GM21576 (cell line): Measurements from ENCODE around the gene OR13A1.
"Not testable (repeated sequence)": the region's sequence is repeated elsewhere in the genome, so short reads cannot be mapped to it uniquely, and the experiment has no call there.

Experiments used
- ATAC-seq: cut with Tn5 transposase; IDR thresholded peaks from one replicate; pipeline ENCODE4 v1.9.1; 2021; ENCODE audit warnings: mild to moderate bottlenecking, moderate library complexity; ENCODE audit not compliant: unreplicated experiment

Gene OR13A1

DNA sequence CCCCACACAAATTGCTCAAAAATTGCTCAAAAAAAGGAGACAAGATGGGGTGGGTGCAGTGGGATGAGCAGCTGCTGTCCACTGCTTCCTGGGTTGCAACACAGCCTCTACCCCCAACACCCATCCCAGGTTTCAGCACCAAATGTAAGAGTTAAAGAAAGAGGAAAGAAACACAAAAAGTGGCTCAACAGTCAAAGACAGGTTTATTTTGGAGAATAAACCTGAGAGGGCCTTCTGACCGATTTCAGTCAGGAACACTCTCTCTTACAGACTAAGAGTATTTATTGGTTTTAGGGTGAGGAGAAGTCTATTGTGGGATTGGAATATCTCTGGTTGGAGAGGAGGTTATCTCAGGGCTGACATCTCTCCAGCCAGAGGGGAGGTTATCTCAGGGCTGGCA lies 28.4 kb downstream of the OR13A1 start:
- ATAC-seq: no peak

GRCh38 chr10:45282061-45282460 lies 33.3 kb downstream of the OR13A1 start:
- ATAC-seq: no peak

GRCh38 chr10:45280113-45280760 lies 35.2 kb downstream of the OR13A1 start:
- no peak for ATAC-seq

DNA sequence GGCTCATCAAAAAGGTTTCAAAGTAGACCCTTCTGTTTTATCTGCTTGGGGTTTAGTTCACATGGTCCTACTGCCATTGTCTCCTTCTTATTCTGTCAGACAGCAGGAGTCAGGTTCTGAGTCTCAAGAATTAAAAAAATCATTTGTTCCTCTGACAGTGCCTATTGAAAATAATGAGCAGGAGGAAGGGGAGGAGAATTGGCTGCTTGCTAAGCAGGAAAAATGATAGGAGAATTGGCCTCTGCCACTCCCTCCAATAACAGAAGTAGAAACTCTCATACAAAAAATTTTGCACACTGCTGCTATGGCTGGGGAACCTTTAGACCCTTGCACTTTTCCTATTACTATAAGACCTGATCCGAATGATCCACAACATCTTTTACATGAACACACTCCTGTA lies 35.7 kb downstream of the OR13A1 start:
- no peak for ATAC-seq

DNA sequence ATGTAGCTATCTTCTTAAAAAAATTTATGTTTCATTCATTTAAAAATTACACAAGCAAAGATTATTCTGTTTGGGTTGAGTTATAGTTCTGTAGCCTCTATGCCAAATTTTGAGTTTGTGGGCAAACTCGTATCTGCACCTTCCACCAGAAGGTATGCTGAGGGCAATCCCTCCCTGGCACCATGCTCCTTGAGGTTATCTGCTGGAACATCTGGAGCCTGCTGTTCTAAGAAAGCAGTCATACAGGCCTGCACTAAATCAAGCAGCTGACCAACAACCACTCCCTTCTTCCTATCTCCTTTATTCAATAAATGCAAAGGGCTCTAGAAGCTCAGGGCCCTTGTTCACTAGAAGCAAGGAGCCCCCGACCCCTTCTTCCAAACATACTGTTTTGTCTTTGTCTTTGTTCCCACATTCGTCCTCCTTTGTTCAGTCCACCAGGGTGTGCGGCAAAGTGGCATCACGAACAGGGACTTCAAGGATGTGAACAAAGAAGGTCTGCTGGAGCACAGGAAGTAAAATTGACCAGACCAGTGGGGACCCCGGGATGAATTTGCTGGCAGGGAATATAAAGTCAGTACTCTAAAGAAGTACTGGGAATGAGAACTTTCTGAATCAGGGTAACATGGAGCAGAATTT lies 36.4 kb downstream of the OR13A1 start:
- no peak for ATAC-seq

GRCh38 chr10:45276146-45276545 lies 39.3 kb downstream of the OR13A1 start:
- not testable (repeated sequence) for ATAC-seq

GRCh38 chr10:45274364-45274763 lies 41.0 kb downstream of the OR13A1 start:
- ATAC-seq: no peak

DNA sequence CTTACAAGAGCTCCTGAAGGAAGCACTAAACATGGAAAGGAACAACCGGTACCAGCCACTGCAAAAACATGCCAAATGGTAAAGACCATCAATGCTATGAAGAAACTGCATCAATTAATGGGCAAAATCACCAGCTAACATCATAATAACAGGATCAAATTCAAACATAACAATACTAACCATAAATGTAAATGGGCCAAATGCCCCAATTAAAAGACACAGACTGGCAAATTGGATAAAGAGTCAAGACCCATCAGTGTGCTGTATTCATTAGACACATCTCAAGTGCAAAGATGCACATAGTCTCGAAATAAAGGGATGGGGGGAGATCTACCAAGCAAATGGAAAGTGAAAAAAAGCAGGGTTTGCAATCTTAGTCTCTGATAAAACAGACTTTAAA lies 47.6 kb downstream of the OR13A1 start:
- ATAC-seq: not testable (repeated sequence)

- no peak for ATAC-seq
These were observed 49.4 kb downstream of the OR13A1 start for GRCh38 chr10:45265996-45266395.

- no peak for ATAC-seq
These were observed 53.5 kb downstream of the OR13A1 start for GRCh38 chr10:45261946-45262345.

DNA sequence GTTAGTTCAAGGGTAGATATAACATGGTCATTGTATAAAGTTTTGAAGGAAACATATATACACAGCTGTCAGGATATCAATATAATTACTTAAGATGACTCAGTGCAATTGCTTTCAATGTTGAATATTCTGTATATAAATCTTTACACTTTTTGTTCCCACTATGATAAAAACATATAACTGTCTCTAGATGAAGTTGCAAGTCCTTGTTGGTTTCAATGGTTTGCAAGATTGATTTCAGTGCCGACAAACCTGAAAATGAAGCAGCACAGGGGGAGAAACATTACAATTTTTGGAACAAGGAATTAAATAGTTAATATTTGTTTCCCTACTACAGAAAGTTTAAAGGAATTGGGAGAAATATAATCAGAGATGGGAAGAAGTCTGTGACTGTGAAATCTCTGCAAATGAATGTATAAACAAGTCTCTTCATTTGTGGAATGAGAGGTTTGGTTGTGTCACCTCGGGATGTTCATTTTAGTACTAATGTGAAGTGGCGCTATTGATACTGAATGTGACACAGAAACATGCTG lies 54.1 kb downstream of the OR13A1 start:
- no peak for ATAC-seq

GRCh38 chr10:45260635-45261034 lies 54.8 kb downstream of the OR13A1 start:
- not testable (repeated sequence) for ATAC-seq

- not testable (repeated sequence) for ATAC-seq
These were observed 55.5 kb downstream of the OR13A1 start for GRCh38 chr10:45259786-45260495.

- no peak for ATAC-seq
These were observed 57.8 kb downstream of the OR13A1 start for GRCh38 chr10:45257600-45257999.

GRCh38 chr10:45256246-45256645 lies 59.2 kb downstream of the OR13A1 start:
- ATAC-seq: no peak

GRCh38 chr10:45255706-45256105 lies 59.7 kb downstream of the OR13A1 start:
- ATAC-seq: no peak

GRCh38 chr10:45254892-45255291 lies 60.5 kb downstream of the OR13A1 start:
- no peak for ATAC-seq

DNA sequence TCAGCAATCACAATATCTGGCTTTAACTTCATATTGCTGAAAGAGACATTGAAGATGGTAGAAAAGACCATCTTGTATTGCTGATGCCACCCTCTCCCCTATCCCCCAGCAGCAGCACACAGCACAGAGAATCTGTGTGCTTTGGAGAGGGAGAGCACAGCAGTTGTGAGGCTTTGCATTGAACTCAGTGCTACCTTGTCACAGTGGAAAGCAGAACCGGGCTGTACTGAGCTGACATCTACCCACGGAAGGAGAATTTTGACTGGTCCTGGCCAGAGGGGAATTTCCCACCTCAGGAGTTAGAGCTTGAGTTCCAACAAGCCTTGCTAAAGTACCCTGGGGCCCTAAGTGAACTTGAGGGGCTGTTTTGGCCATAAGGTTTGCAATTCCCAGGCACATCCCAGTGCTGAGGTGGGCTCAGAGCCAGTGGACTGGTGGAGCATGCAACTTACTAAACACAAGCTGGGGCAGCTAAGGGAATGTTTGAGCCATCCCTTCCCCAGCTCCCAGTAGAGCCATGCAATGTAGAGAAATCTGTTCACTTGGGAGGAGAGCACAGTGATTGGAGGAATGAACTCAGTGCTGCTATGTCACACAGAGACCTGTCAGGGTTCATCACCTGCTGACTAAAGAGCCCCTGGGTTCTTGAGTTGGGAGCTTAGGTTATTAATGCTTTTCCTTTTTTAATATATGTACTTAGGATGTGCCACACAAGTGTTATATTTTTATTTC lies 62.1 kb downstream of the OR13A1 start:
- ATAC-seq: no peak
